Measurements from ENCODE around the gene FBXO45. TPM values are rescaled to one million over a fixed set of nuclear protein-coding genes. Genes with fewer than 3 reads are reported as not detected.
"Not testable (repeated sequence)": the region's sequence is repeated elsewhere in the genome, so short reads cannot be mapped to it uniquely, and the experiment has no call there.

FBXO45 gene, protein sequence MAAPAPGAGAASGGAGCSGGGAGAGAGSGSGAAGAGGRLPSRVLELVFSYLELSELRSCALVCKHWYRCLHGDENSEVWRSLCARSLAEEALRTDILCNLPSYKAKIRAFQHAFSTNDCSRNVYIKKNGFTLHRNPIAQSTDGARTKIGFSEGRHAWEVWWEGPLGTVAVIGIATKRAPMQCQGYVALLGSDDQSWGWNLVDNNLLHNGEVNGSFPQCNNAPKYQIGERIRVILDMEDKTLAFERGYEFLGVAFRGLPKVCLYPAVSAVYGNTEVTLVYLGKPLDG
- total RNA-seq: 1 to 10 TPM; 6.3 to 6.5 TPM

DNA sequence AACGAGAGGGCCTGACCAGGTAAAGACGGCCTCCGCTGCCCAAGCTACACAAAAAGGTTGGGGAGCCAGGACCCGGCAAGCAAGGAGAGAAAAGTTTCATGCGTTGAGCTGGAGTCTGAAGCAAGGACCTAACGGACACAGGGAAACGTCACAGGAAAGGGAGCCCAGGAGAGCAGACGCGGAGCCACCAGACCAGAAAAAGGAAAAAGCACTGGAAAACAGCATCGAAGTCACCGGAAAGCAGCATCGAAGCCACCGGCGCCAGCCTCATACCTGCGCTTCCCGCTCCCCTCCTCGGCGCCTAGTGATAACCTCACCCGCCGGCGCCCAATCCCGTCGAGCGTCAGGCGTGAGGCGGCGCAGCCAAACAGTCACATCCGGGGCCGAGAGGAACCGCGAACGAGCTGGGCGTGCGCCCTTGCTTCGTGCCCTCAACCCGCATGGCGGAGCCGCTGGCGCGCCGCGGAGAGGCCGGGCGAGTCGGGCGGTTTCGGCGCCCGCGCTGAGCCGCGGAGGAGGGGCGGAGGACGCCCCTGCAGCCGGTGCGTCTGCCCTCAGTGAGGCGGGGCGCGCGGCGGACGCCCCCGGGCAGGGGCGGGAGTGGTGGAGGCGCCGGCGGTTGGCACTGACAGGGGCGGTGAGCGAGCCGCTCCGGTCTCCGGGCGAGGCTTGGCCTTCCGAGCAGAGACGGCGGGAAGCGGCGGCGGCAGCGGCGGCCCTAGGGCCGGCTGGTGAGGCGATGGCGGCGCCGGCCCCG, at the start of gene FBXO45, which contains the start of gene WDR53:
FBXO45 (plus strand) TSS at position 415 of the 757 bp plus-strand sequence; CDS start at position 740, 325 bp downstream.
WDR53 (minus strand) TSS at position 309 of the 757 bp plus-strand sequence. CDS start 7,079 bp downstream, outside the sequence.
- Histone ChIP-seq H3K27me3 (no peaks in the 10 kb centered on the region), H3K27ac (peak within 1 kb of the TSS; percentile 77 to 81), H3K36me3 (no peaks in the 10 kb centered on the region), H3K4me1 (peaks cover 0 to 23% of the 10 kb centered on the region in 2 donors), H3K4me3 (peak within 1 kb of the TSS; percentile 94 to 95), H3K9me3 (no peaks in the 10 kb centered on the region)
- TF ChIP-seq, protein P1, sequence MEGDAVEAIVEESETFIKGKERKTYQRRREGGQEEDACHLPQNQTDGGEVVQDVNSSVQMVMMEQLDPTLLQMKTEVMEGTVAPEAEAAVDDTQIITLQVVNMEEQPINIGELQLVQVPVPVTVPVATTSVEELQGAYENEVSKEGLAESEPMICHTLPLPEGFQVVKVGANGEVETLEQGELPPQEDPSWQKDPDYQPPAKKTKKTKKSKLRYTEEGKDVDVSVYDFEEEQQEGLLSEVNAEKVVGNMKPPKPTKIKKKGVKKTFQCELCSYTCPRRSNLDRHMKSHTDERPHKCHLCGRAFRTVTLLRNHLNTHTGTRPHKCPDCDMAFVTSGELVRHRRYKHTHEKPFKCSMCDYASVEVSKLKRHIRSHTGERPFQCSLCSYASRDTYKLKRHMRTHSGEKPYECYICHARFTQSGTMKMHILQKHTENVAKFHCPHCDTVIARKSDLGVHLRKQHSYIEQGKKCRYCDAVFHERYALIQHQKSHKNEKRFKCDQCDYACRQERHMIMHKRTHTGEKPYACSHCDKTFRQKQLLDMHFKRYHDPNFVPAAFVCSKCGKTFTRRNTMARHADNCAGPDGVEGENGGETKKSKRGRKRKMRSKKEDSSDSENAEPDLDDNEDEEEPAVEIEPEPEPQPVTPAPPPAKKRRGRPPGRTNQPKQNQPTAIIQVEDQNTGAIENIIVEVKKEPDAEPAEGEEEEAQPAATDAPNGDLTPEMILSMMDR (IDR thresholded peaks at IDR 0.05): peak in 1 of 2 donors; percentile 22
- peak; percentile 91 for DNase-seq (ENCODE audit: low spot score)

DNA sequence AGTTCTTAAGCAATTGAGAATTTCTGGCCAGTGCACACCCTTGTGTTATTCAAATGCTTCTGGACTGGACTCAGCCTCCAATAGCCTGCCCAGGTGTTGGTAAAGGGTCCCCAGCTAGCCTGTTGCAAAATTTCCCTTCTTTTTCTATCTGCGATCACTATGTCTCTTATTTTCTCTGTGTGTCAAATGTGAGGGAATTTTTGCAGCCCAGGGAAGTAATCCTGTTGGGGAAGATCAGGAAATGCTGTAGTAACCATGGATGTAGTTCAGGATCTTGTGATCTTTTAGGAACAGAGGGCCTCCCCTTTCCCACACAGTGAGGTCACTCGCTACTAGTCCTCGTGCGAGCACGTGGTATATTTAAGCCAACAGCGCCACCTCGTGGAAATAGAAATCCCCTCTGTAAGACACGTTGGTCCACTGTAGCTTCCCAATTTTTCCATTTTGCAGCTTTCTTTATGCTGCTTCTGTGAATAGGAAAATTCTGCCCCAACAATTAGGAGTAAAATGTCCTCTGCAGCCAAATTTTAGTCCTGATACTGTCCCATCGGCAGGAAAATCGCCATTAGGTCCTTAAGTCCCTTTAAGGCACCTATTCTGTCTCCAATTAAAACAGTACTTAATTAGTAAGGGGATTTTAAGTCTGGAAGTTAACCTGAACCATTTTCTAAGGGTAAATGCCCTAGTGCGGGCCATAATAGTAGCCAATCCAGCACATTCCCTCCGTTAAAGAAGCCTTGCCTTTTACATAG, 49.3 kb upstream of the FBXO45 start:
- Histone ChIP-seq H3K36me3 (no peaks in the 10 kb centered on the region), H3K4me3 (no peak overlapping the region), H3K27ac (no peak overlapping the region), H3K9me3 (peaks cover 6 to 27% of the 10 kb centered on the region in 2 donors), H3K4me1 (no peaks in the 10 kb centered on the region), H3K27me3 (no peaks in the 10 kb centered on the region)
- TF ChIP-seq, protein P1 (IDR thresholded peaks at IDR 0.05): peak; percentile 18 to 68
- DNase-seq (ENCODE audit: low spot score): peak; percentile 71

DNA sequence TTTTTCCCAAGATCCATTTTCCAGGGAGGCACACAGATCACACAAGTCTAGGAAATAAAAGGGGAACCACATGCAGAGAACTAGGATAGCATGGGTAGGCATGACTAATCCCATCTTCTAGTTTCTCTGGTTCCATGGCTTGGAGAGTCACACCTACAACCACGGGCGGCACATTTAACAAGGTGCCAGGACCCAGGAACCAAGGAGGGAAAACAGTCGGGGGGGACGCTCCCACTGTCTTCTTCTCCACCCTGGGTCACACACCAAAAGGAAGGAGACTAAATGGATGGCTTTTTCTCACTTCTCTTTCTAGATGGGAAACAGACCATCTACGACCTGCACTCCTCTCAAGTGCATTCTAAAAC, 48.8 kb upstream of the FBXO45 start:
- no peaks in the 10 kb centered on the region for H3K4me1 ChIP-seq
- H3K9me3 ChIP-seq: peaks cover 6 to 27% of the 10 kb centered on the region in 2 donors
- no peak overlapping the region for H3K4me3 ChIP-seq
- TF ChIP-seq, protein P1 (IDR thresholded peaks at IDR 0.05): no peak
- no peak for DNase-seq (ENCODE audit: low spot score)
- H3K36me3 ChIP-seq: no peaks in the 10 kb centered on the region
- H3K27ac ChIP-seq: no peak overlapping the region
- no peaks in the 10 kb centered on the region for H3K27me3 ChIP-seq

DNA sequence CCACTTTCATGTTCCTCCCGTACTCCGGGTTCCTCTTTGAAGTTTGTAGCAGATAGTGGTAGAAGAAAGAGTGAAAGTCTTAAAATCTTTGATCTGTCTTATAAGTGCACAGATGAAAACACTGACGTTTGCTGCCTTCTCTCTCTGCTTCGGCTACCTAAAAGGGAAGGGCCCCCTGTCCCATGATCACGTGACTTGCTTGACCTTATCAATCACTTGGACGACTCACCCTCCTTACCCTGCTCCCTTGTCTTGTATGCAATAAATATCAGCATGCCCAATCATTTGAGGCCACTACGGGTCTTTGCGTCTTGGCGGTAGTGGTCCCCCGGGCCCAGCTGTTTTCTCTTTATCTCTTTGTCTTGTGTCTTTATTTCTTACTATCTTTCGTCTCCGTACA, 47.2 kb upstream of the FBXO45 start:
- H3K27ac ChIP-seq: not testable (repeated sequence)

DNA sequence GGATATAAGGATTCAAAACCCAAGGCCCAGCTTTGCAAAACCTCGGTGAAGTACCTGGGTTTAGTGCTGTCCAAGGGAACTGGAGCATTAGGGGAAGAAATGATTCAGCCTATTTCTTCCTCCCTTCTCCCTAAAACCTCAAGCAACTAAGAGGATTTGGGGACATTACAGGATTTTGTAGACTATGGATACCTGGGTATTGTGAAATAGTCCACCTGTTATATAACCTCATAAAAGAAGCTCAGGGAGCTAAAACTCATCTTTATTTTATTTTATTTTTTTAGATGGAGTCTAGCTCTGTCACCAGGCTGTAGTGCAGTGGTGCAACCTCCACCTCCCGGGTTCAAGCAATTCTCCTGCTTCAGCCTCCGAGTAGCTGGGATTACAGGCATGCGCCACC, 44.6 kb upstream of the FBXO45 start:
- no peak overlapping the region for H3K4me3 ChIP-seq
- peaks cover 6 to 18% of the 10 kb centered on the region in 2 donors for H3K9me3 ChIP-seq
- TF ChIP-seq, protein P1 (IDR thresholded peaks at IDR 0.05): no peak
- H3K36me3 ChIP-seq: no peaks in the 10 kb centered on the region
- no peak for DNase-seq (ENCODE audit: low spot score)
- no peak overlapping the region for H3K27ac ChIP-seq
- peaks cover 0 to 5% of the 10 kb centered on the region in 2 donors for H3K4me1 ChIP-seq
- no peaks in the 10 kb centered on the region for H3K27me3 ChIP-seq

More for the DNA sequence above, 47.2 kb upstream of the FBXO45 start:
- H3K9me3 ChIP-seq: peaks cover 6 to 27% of the 10 kb centered on the region in 2 donors
- H3K36me3 ChIP-seq; H3K27me3 ChIP-seq; H3K4me1 ChIP-seq; H3K4me3 ChIP-seq; DNase-seq (ENCODE audit: low spot score): not testable (repeated sequence)

All from right atrium auricular region (tissue), 2 donors.